Effector memory CD8-positive, alpha-beta T cell (primary cell): ENCODE data around the gene NOXA1.
"Not testable (repeated sequence)": the region's sequence is repeated elsewhere in the genome, so short reads cannot be mapped to it uniquely, and the experiment has no call there.

Source experiments
- ATAC-seq: fragments of 150-1000 bp; cut with Tn5 transposase; replicated peaks from 2 replicates; pipeline ENCODE4 v1.10.0; 2021; ENCODE audit warnings: mild to moderate bottlenecking, moderate library complexity
- DNase-seq, 3 experiments: peaks; one replicate each; pipeline ENCODE4 v3.0.0; 2021
- H3K27ac Mint-ChIP-seq, 2 donors: one replicate each; pipeline ENCODE4 v1.8.0; 2022; ENCODE audit warnings: mild to moderate bottlenecking in 2 of 2, mixed read lengths in 2 of 2, moderate library complexity in 2 of 2
- H3K27me3 Mint-ChIP-seq, 2 donors: one replicate each; pipeline ENCODE4 v1.8.0; 2022; ENCODE audit warnings: mixed read lengths in 2 of 2
- H3K36me3 Mint-ChIP-seq: one replicate; pipeline ENCODE4 v1.8.0; 2022; ENCODE audit warnings: mild to moderate bottlenecking, moderate library complexity, mixed read lengths; ENCODE audit not compliant: insufficient read depth
- H3K4me1 Mint-ChIP-seq, 2 donors: one replicate each; pipeline ENCODE4 v1.8.0; 2022; ENCODE audit warnings: low read depth in 2 of 2, mixed read lengths in 2 of 2
- H3K4me3 Mint-ChIP-seq, 2 donors: one replicate each; pipeline ENCODE4 v1.8.0; 2022; ENCODE audit warnings: mild to moderate bottlenecking in 2 of 2, mixed read lengths in 2 of 2, moderate library complexity in 2 of 2
- H3K9me3 Mint-ChIP-seq, 2 donors: one replicate each; pipeline ENCODE4 v1.8.0; 2022; ENCODE audit warnings: mixed read lengths in 2 of 2

Gene NOXA1

DNA sequence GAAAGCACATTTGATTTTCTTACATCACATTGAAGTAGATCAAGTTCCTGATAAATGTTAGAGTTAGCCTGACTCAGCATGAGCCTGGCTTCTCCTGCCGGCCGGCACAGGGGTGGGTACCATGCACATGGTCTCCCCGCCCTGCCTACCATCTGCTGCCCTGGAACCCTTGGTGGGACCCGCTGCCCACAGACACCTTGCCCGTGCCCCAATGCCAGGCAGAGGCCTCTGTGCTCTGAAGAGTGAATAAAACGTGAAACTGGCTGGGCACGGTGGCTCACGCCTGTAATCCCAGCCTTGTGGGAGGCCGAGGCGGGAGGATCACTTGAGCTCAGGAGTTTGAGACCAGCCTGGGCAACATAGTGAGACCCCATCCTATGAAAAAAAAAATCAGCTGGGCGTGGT is 17.5 kb upstream of the NOXA1 start:
- DNase-seq: no peak
- no peak for ATAC-seq
- H3K27ac Mint-ChIP-seq: no peak overlapping the region
- no peaks in the 10 kb centered on the region for H3K9me3 Mint-ChIP-seq
- peak overlapping the region; percentile 68 to 74 for H3K4me3 Mint-ChIP-seq
- peaks cover 3% of the 10 kb centered on the region for H3K36me3 Mint-ChIP-seq
- H3K4me1 Mint-ChIP-seq: peaks cover 3 to 10% of the 10 kb centered on the region in 2 donors
- H3K27me3 Mint-ChIP-seq: peaks cover 0 to 9% of the 10 kb centered on the region in 2 donors

DNA sequence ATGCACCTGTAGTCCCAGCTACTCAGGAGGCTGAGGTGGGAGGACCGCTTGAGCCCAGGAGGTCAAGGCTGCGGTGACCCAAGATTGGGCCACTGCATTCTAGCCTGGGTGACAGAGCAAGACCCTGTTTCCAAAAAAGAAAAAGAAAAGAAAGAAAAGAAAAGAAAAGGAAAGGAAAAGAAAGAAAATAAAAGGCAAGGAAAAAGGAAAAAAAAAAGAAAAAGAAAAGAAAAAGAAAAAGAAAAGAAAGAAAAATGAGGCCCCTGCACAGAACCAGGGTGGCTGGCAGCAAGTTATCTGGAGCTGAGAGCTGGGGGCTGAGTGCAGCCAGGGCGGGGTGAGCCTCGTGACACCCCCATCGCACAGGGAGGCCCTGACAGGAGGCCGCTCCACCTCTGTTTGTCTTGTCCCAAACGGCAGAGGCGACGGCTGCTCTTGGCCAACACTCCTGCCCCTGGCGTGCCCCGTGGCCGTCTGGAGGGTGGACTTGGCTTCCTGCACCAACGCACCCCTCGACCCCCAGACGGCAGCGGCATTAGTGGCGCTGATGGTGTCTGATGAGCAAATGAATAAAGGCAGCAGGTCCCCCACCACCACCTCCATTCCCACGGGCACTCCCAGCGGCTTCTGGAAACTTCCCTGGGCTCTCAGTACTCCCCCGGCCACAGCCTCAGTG is 17.0 kb upstream of the NOXA1 start:
- peaks cover 3% of the 10 kb centered on the region for H3K36me3 Mint-ChIP-seq
- H3K4me3 Mint-ChIP-seq: peak overlapping the region; percentile 68 to 74
- ATAC-seq (no peak), DNase-seq (no peak)
- H3K4me1 Mint-ChIP-seq: peaks cover 3 to 10% of the 10 kb centered on the region in 2 donors
- peaks cover 0 to 9% of the 10 kb centered on the region in 2 donors for H3K27me3 Mint-ChIP-seq
- no peaks in the 10 kb centered on the region for H3K9me3 Mint-ChIP-seq
- H3K27ac Mint-ChIP-seq: no peak overlapping the region

DNA sequence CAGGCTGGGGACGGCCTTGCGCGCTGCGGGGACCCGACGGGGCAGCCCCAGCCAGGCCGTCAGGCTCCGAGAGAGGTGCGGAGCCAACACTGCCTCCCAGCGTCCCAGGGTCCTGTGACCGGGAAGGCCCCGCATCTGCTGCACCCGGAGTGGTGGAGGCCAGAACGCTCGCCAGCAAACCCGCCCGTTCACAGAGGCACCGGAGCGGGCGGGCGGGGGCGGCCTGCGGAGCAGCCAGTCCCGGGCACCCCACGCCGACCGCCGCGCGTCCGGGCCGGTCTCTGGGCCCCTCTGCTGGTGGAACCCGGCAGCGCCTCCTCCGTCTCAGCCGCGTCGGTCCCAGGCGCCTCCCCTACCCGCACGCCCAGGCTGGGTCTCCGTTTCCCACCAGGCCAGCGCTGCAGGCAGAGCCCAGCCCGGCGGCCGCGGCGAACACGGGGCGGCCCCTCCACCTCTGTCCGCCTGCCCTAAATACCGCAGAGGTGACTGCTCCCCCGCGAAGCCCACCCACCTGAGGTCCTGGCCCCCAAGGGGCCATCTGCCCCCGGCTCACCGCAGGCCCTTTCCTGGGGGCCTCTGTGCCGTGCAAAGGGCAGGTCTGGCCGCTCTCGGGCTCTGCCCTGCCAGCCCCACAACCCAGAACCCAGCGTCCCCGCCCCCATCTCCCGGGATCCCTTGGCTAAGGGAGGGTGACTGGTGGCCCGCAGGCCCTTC is 16.2 kb upstream of the NOXA1 start:
- peak; percentile 89 for ATAC-seq
- Mint-ChIP-seq H3K9me3 (no peaks in the 10 kb centered on the region), H3K4me3 (peak overlapping the region; percentile 6 to 21), H3K27me3 (peaks cover 0 to 9% of the 10 kb centered on the region in 2 donors), H3K27ac (no peak overlapping the region), H3K36me3 (peaks cover 3% of the 10 kb centered on the region), H3K4me1 (peaks cover 3 to 11% of the 10 kb centered on the region in 2 donors)
- peak; percentile 55 to 58 (median 55) for DNase-seq

DNA sequence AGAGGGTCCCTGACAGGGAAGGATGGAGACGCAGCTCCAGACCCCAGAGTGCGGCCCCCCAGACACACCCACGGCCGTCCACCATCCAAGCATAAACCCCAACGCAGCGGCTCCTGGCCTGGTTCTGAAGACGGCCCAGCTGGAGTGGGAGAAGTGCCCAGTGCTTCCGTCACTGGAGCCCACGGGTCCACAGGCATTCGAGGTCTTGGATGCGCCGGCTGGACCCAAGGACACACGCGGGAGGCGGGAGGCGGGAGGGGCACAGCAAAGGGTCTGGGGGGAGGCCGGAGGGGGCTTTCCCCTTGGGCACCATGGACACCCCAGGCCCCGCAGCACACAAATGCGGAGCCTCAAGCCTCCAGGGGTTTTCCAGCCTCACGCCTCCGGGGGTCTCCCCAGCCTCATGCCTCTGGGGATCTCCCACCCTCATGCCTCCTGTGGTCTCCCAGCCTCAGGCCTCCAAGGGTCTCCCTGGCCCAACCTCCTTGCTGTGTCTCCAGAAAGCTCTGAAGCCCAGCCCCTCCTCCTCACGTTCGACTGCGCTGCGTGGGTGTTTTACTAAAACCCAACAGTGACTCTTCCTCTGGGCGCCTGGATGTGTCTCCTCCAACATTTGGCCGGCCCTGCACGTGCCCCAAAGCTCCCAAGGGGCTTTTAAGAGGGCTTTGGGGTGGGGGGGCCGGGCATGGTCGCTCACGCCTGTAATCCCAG is 15.4 kb upstream of the NOXA1 start:
- DNase-seq (no peak), ATAC-seq (no peak)
- Mint-ChIP-seq H3K9me3 (no peaks in the 10 kb centered on the region), H3K27ac (no peak overlapping the region), H3K27me3 (peaks cover 0 to 9% of the 10 kb centered on the region in 2 donors), H3K4me3 (peak overlapping the region; percentile 6 to 58), H3K4me1 (peaks cover 4 to 9% of the 10 kb centered on the region in 2 donors), H3K36me3 (peaks cover 3% of the 10 kb centered on the region)

DNA sequence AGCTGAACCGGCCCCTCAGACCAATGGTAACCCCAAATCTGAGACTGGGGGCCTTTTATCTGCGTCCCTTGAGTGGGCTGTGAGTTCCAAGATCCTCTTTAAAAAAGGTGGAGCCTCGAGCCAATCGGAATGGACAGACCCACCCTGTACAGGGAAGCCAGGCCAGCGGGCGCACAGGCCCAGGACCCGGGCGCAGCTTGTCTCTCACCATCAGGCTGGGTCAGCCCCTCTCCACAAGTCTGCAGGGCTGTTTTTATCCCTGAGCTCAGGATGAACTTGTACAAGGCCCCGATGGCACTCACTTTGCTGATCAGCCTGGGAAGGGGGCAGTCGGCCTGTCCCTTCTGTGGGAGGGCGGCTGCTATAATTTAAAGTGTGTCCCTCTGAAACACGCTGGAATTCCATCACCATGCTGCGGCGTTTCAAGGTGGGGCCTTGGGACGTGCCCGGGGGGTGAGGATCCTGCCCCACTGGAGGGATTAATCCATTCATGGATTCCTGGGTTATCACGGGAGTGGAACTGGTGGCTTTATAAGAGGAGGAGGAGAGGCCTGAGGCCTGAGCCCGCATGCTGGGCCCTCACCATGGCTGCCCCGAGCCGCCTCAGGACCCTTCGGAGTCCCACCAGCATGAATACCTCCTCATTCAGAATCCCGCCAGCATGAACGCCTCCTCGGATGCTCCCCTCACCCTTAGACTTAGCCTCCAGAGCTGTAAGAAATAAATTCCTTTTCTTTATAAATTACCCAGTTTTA is 14.4 kb upstream of the NOXA1 start:
- ATAC-seq (no peak), DNase-seq (no peak)
- Mint-ChIP-seq H3K36me3 (peaks cover 3% of the 10 kb centered on the region), H3K27me3 (peaks cover 0 to 9% of the 10 kb centered on the region in 2 donors), H3K9me3 (no peaks in the 10 kb centered on the region), H3K27ac (no peak overlapping the region), H3K4me1 (peaks cover 4 to 15% of the 10 kb centered on the region in 2 donors), H3K4me3 (no peak overlapping the region)

DNA sequence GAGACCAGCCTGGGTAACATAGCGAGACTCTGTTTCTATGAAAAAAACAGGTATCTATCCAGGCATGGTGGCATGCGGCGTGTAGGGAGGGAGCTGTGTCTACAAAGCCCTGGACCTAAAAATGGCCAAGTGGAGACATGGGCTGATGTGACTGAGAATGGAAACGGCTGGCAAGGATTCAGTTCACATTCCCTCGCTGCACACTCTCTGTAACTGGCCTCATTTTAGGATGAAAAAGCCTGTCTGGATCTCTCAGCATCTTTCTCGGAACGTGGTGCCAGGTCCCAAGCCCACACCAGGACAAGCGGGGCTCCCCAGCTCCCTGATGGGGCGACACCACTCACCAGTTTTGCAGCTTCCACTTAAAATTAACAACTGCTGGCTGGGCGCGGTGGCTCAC is 13.7 kb upstream of the NOXA1 start:
- DNase-seq (no peak), ATAC-seq (no peak)
- H3K27me3 Mint-ChIP-seq: peaks cover 0 to 9% of the 10 kb centered on the region in 2 donors
- H3K9me3 Mint-ChIP-seq: no peaks in the 10 kb centered on the region
- H3K4me3 Mint-ChIP-seq: peak overlapping the region in 1 of 2 donors; percentile 27
- H3K4me1 Mint-ChIP-seq: peaks cover 9 to 15% of the 10 kb centered on the region in 2 donors
- H3K36me3 Mint-ChIP-seq: no peaks in the 10 kb centered on the region
- H3K27ac Mint-ChIP-seq: no peak overlapping the region

DNA sequence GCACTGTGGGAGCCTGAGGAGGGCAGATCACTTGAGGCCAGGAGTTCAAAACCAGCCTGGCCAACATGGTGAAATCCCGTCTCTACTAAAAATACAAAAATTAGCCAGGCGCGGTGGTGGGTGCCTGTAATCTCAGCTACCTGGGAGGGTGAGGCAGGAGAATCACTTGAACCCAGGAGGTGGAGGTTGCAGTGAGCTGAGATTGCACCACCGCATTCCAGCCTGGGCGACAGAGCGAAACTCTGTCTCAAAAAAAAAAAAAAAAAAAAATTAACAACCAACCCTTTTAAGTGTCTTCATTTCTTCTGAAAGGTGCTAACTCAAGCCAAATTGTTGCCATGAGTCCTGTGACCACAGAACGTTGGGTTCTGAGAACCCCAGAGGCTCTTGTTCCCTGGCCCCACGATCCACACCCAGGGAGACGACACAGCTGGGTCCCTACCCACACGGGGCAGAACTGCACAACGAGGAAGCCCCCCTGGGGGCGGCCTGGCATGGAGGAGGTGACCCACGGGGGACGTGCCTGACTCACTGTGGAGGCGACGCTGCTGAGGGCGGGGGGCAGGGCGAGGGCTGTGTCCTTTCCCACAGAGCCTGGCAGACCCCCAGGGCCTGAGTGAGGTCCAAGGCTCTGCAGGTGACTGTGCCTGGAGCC is 12.8 kb upstream of the NOXA1 start:
- not testable (repeated sequence) for H3K27me3 Mint-ChIP-seq, ATAC-seq, H3K9me3 Mint-ChIP-seq, H3K36me3 Mint-ChIP-seq, DNase-seq
- H3K4me1 Mint-ChIP-seq: peaks cover 9 to 15% of the 10 kb centered on the region in 2 donors
- H3K4me3 Mint-ChIP-seq: peak overlapping the region; percentile 27 to 59
- peak overlapping the region in 1 of 2 donors; percentile 67 for H3K27ac Mint-ChIP-seq

DNA sequence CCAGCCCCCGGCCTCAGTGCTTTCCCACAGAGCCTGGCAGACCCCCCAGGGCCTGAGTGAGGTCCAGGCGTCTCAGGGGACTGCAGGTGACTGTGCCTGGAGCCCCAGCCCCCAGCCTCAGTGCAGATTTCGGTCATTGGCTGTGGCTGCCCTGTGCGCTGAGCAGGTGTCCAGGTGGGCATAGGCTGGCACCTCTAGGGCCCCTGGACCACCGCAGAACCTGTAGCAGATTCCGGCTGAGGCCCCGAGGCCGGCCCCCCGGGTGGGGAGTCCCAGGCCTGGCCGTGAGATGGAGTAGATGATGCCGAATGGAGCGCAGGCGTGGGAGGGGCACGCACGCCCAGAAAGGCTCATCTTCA is 12.3 kb upstream of the NOXA1 start:
- Mint-ChIP-seq H3K4me1 (peaks cover 9 to 12% of the 10 kb centered on the region in 2 donors), H3K36me3 (no peaks in the 10 kb centered on the region), H3K27me3 (peaks cover 0 to 5% of the 10 kb centered on the region in 2 donors), H3K9me3 (no peaks in the 10 kb centered on the region), H3K27ac (peak overlapping the region in 1 of 2 donors; percentile 67), H3K4me3 (peak overlapping the region in 1 of 2 donors; percentile 53)
- no peak for ATAC-seq
- no peak for DNase-seq

DNA sequence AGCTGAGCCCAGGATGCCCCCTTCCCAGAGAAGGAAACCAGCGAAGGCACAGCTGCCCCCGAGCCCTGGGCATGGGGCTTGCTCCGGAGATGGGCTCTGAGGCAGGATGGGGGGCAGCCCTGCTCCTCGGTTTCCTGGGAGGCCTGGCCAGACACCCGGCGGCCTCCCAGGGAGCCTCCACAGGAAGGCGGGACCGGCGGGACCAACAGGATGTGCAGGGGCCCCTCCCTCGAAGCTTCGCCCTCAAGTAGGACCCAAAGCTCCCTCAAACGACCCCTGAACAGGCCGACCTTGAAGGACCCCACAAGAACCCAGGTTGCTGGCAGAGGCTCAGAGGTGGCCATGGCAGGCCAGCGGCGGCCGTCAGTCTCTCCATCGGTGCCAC is 11.9 kb upstream of the NOXA1 start:
- Mint-ChIP-seq H3K27me3 (peaks cover 0 to 1% of the 10 kb centered on the region in 2 donors), H3K27ac (no peak overlapping the region), H3K36me3 (no peaks in the 10 kb centered on the region), H3K4me1 (peaks cover 9 to 10% of the 10 kb centered on the region in 2 donors), H3K9me3 (no peaks in the 10 kb centered on the region), H3K4me3 (peak overlapping the region; percentile 46 to 53)
- ATAC-seq: no peak
- DNase-seq: no peak

DNA sequence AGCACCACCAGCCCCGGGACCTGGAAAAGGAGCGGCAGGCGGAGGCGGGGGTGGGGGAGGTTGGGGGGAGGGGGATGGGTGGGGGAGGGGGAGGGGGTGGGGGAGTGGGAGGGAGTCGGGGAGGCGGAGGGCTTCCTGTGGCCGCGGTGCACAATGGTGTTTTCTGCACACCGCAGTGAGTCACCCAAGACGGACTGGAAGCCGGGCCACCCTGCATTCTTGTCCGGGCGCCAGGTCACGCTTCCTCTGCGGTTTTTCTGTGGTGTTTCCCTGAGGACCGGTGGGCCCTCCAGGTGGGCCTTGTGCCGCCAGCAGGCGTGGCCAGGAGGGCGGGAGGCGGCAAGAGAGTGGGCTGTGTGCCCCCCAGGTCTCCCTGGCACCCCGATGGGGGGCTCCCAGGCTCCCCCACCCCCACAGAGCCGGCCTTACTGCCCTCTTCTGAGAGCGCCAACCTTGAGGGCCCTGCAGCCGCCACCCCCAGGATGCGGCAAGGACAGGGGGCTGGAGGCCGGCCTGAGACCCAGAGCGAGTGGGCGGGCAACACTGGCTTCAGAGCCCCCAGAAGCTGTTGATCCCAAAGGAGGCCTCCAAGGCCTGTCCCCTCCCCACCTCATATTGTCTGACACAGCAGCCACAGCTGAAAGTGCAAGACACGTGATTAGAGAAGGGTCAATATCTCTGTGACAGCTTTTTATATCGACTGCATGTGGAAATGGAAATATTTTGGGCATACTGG is 11.4 kb upstream of the NOXA1 start:
- Mint-ChIP-seq H3K9me3 (no peaks in the 10 kb centered on the region), H3K27me3 (no peaks in the 10 kb centered on the region), H3K36me3 (no peaks in the 10 kb centered on the region), H3K4me1 (peaks cover 9 to 10% of the 10 kb centered on the region in 2 donors), H3K27ac (no peak overlapping the region), H3K4me3 (peak overlapping the region; percentile 46 to 53)
- DNase-seq (no peak), ATAC-seq (peak; percentile 58)

DNA sequence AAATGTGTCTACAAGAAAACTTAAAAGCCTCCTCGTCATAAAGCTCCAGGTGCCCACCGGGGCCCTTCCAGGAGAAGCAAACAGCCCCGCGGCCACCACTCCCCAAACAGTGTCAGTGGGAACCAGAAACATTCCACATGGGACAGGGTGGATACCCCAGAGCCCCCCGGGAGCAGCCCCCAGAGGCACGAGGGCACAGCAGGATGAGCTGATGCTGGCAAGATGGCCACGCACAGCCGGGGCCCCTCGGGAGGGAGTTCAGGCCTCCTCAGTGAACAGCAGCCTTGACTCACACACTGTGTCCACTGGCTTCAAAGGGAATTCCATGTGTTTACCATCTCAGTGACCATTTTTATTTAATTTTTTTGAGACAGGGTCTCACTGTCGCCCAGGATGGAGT is 10.8 kb upstream of the NOXA1 start:
- no peak overlapping the region for H3K4me3 Mint-ChIP-seq

DNA sequence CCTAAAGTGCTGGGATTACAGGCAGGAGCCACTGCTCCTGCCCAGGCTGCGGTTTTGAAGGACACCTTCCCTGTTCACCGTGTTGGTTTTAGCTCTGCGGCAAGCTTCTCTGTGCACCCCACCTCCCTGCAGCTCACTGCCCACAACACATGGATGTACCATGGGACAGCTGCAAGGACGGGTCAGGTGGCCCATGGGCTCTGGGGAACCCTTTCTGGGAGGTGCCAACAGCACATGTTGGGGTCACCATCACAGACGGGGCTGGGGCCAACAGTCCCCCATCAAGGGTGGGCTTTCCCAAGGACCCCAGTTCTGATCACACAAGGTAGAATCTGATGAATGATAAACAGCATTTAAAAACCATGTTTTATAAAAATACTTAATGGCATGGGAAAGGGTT is 7.7 kb upstream of the NOXA1 start:
- Mint-ChIP-seq H3K27ac (no peak overlapping the region), H3K4me1 (peaks cover 9 to 11% of the 10 kb centered on the region in 2 donors), H3K36me3 (no peaks in the 10 kb centered on the region), H3K9me3 (no peaks in the 10 kb centered on the region), H3K4me3 (no peak overlapping the region), H3K27me3 (no peaks in the 10 kb centered on the region)
- DNase-seq: no peak
- ATAC-seq: no peak

More for the DNA sequence above, 10.8 kb upstream of the NOXA1 start:
- H3K27ac Mint-ChIP-seq: no peak overlapping the region
- DNase-seq: no peak
- H3K27me3 Mint-ChIP-seq: no peaks in the 10 kb centered on the region
- H3K9me3 Mint-ChIP-seq: no peaks in the 10 kb centered on the region
- peaks cover 9 to 10% of the 10 kb centered on the region in 2 donors for H3K4me1 Mint-ChIP-seq
- H3K36me3 Mint-ChIP-seq: no peaks in the 10 kb centered on the region
- no peak for ATAC-seq
